Activated CD4-positive, alpha-beta T cell treated with anti-CD3 and anti-CD28 coated beads for 24 hours (primary cell): ENCODE results near the gene TTR.

Experiments used
- DNase-seq, 2 donors: peaks; one replicate each; pipeline ENCODE4 v3.0.0-alpha.2; 2020; ENCODE audit warnings: low read depth in 2 of 2

TTR gene

GRCh38 chr18:31579375-31579774 lies 12.3 kb upstream of the TTR start:
- no peak for DNase-seq

DNA sequence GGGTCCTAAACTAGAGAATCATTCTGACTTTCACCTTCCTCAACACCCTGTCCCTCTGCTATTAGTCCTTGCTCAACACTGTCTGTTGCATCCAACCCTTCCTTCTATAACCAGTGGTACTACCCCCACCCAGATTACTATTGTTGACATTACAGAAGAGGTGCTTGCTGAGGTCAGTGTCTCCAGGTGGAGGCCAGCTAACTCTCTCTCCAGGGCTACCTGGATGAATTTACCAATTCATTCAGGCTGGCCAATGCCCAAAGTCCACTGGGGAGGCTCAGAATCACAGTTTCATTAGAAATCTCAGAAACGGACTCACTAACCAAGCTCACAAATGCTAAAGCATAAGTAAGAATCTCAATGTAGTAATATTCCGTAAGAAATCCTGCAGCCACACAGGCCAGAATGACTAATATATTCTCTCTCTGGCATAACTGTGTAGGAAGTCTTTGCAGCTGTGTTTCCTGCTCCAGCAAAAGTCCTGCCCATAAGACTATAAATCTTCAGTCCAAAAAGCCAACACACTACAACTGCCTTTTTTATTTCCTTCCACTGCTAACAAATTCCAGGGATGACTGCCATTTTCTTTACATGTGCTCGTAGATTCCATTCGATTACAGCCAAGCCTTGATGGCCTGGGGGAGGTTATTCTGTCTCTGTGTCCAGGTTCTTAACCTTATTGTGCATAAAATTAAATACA lies 10.0 kb upstream of the TTR start:
- DNase-seq = no peak

DNA sequence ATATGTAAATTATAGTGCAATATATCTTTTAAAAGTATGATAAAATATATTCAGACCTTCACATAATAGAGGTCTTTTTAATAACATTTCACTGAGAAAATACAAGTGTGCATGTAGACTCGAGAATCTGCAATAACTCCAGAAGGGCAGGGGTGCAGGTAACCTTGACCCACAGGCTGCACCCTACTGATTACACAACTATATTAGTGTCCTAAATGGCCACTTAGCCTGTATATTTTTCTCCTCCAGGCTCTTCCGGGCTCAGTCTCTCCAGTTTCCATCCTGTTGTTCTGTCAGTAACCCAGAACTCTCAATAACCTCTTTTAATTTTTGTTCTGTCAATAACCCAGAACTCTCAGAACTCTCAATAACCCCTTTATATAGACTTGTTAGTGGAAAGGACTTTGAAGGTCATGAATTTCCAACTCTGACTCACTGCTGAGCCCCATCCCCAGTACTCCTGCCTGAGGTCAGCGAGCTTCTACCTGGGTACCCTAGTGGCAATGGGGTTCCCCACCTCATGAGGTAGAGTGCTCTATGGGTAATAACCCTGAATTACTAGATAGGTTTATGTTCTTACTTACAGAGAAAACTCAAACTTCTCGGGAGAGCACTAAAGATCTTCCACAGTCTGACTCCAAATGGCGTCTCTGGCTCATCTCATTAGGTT lies 8.4 kb upstream of the TTR start:
- DNase-seq = no peak

DNA sequence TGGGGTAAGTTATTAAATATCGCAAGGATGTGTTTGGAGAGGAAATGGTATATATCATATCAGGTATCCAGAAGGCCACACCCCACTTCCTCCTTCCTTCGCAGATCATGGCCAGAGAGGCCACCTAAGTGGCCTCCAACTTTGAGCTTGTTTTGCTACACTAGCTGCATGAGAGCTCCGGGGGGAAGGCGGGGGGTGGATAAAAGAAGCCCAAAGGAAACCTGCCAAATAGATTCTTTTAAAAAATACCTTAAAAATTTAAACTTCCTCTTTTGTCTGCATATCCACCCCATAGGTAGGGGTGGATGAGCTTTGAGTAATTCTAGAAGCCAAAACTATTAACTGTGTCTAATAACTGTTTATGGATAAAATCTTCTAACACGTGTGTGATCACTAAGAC lies 5.7 kb upstream of the TTR start:
- no peak for DNase-seq

GRCh38 chr18:31586616-31587015 lies 5.1 kb upstream of the TTR start:
- DNase-seq = no peak

- no peak for DNase-seq
Measured at GRCh38 chr18:31587529-31587928, 4.1 kb upstream of the TTR start.

DNA sequence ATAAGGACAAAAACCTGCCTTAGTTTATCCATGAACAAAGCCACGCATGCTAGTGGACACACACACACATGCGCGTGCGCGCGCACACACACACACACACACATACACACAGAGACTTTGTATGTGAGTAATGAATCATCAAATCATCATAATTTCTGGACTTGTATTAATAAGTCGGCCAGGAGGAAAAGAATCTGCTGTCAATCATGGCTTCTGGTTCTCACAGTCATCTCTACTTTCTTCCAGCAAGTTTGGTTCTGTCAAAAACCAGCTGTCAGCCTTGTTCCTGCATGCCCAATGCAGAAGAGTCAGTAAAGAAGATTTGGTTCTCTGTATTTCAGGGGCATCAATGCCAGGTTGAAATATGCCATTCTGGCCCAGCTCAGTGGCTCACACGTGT lies 1.1 kb upstream of the TTR start:
- DNase-seq = no peak

GRCh38 chr18:31591113-31591512 lies 564 bp upstream of the TTR start:
- DNase-seq = no peak

DNA sequence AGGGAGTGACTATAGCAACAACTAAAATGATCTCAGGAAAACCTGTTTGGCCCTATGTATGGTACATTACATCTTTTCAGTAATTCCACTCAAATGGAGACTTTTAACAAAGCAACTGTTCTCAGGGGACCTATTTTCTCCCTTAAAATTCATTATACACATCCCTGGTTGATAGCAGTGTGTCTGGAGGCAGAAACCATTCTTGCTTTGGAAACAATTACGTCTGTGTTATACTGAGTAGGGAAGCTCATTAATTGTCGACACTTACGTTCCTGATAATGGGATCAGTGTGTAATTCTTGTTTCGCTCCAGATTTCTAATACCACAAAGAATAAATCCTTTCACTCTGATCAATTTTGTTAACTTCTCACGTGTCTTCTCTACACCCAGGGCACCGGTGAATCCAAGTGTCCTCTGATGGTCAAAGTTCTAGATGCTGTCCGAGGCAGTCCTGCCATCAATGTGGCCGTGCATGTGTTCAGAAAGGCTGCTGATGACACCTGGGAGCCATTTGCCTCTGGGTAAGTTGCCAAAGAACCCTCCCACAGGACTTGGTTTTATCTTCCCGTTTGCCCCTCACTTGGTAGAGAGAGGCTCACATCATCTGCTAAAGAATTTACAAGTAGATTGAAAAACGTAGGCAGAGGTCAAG lies 955 bp downstream of the TTR start:
- DNase-seq = no peak

- no peak for DNase-seq
Measured at GRCh38 chr18:31595121-31595771, 3.6 kb downstream of the TTR start.

DNA sequence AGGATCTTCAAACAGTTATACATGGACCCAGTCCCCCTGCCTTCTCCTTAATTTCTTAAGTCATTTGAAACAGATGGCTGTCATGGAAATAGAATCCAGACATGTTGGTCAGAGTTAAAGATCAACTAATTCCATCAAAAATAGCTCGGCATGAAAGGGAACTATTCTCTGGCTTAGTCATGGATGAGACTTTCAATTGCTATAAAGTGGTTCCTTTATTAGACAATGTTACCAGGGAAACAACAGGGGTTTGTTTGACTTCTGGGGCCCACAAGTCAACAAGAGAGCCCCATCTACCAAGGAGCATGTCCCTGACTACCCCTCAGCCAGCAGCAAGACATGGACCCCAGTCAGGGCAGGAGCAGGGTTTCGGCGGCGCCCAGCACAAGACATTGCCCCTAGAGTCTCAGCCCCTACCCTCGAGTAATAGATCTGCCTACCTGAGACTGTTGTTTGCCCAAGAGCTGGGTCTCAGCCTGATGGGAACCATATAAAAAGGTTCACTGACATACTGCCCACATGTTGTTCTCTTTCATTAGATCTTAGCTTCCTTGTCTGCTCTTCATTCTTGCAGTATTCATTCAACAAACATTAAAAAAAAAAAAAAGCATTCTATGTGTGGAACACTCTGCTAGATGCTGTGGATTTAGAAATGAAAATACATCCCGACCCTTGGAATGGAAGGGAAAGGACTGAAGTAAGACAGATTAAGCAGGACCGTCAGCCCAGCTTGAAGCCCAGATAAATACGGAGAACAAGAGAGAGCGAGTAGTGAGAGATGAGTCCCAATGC lies 4.6 kb downstream of the TTR start:
- no peak for DNase-seq

DNA sequence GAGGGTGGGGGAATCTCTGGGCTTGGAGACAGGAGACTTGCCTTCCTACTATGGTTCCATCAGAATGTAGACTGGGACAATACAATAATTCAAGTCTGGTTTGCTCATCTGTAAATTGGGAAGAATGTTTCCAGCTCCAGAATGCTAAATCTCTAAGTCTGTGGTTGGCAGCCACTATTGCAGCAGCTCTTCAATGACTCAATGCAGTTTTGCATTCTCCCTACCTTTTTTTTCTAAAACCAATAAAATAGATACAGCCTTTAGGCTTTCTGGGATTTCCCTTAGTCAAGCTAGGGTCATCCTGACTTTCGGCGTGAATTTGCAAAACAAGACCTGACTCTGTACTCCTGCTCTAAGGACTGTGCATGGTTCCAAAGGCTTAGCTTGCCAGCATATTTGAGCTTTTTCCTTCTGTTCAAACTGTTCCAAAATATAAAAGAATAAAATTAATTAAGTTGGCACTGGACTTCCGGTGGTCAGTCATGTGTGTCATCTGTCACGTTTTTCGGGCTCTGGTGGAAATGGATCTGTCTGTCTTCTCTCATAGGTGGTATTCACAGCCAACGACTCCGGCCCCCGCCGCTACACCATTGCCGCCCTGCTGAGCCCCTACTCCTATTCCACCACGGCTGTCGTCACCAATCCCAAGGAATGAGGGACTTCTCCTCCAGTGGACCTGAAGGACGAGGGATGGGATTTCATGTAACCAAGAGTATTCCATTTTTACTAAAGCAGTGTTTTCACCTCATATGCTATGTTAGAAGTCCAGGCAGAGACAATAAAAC lies 6.5 kb downstream of the TTR start:
- DNase-seq = no peak

DNA sequence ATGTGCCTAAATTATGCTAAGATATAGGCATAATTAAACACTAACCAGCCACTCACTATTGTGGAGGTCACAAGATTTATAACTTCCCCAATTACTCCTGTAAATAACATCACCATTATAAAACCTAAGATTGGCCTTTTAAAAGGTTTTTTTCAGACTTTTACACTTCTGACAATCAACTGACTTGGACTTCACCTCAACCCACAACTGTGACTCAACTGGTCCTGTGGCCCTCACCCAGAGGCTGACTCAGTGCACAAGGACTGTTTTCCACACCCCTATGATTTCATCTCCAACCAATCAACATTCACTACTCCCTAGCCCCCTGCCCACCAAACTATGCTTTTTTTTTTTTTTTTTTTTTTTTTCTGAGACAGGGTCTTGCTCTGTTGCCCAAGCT lies 11.6 kb downstream of the TTR start:
- DNase-seq = no peak

DNA sequence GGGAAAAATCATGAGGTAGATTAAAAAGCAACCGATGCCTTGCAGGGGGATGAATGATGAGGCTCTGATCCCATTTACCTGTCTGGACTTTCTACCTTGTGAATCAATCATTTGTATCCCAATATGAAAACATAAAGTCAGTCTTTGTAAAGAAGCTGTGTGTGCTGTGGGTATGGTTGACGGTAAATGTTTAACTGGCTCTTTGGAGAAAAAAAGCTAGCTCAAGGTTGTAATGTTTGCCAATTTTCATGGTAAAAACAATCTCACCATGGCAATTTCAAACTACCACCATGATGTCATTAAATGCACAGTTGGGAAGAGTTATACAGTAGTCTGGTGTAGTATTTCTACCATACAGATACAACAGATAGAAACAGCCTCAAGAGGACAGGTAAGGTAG lies 14.6 kb downstream of the TTR start:
- no peak for DNase-seq

DNA sequence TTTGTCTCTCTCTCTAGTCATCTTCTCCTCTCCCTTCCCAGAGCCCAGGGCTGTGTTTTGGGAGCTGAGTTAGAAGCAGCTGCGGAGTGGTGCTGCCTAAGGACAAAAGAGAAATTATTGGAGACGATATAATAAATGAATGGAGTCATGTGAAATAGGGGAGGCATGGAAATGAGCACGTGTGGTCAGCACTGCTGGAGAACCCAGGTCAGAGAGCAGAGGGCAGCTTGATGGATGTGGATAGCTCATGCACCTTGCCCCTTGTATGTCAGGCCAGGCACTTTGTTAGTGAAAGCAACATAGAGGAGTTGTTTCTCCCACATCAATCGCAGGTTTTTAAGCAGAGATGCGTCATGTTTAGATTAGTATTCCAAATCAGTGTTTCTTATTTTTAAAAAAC lies 15.7 kb downstream of the TTR start:
- no peak for DNase-seq

DNA sequence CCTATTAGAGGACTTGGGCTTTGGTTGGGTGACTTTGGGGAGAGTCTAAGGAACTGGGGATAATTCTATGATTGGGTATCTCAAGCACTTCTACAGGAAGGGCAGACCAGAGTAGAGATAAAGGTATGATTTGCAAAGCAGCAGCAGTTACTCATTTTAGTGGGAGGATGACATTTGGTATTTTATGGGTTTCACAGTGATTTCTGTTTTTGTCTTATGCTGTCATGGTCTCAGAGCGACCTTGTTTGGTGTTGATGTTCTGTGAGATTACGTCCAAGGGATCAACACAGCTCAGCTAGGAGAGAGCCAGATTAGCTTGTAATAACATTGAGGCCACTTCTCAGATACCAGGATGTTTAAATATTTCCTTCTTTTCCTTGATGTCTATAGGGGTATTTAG lies 18.2 kb downstream of the TTR start:
- DNase-seq = no peak

- DNase-seq = no peak
Measured at GRCh38 chr18:31610286-31611205, 18.9 kb downstream of the TTR start.

DNA sequence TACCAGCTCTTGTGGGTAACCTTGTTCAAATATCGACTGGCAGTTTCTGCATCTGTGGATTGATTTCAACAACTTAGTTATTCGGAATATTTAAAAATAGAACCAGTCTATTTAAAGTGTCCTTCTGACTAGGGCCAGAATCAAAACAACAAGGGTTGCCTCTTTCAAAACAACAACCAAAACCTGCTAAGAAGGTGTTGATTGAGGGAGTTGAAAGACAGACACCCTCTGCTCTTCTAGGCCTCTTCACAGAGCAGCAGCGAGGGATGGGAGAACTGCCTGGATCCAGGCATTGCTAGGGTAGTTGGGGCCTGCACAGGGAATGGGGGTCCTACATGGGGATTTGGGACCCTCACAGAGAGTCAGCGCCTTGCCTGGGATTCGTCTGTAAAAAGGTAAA lies 19.8 kb downstream of the TTR start:
- no peak for DNase-seq

GRCh38 chr18:31612124-31612523 lies 20.4 kb downstream of the TTR start:
- no peak for DNase-seq

GRCh38 chr18:31614044-31614443 lies 22.4 kb downstream of the TTR start:
- DNase-seq = no peak
